K562 (cell line): Measurements from ENCODE around the gene PLD1. TPM values are rescaled to one million over a fixed set of nuclear protein-coding genes. Genes with fewer than 3 reads are reported as not detected.

Experiments
- CHCHD3 ChIP-seq: fragments of 250-450 bp; sonication (Bioruptor Pico); IDR thresholded peaks from 2 replicates; pipeline ENCODE4 v2.1.2; 2022; ENCODE audit warnings: mild to moderate bottlenecking
- E2F3 ChIP-seq: fragments of 250-450 bp; sonication (Bioruptor Pico); IDR thresholded peaks from 2 replicates; pipeline ENCODE4 v1.4.0; 2020; ENCODE audit warnings: mild to moderate bottlenecking
- HDAC2 ChIP-seq: fragments of 450-650 bp; IDR thresholded peaks from 2 replicates; pipeline ENCODE4 v1.6.1; 2016; ENCODE audit warnings: mild to moderate bottlenecking
- MCM5 ChIP-seq: fragments of 450-650 bp; IDR thresholded peaks from 2 replicates; pipeline ENCODE4 v1.6.1; 2016; ENCODE audit warnings: low read depth
- NEUROD1 ChIP-seq: fragments of 150-350 bp; IDR thresholded peaks from 2 replicates; pipeline ENCODE4 v1.6.1; 2014; ENCODE audit warnings: borderline replicate concordance, low read length, low read depth; ENCODE audit not compliant: partially characterized antibody
- PURB ChIP-seq: sonication (generic); formaldehyde crosslinking; IDR thresholded peaks from 2 replicates; pipeline ENCODE4 v1.9.0; 2021; ENCODE audit warnings: low read depth, mild to moderate bottlenecking, missing genetic modification reagents
- RBM17 ChIP-seq: fragments of 200-400 bp; formaldehyde crosslinking; IDR thresholded peaks from 2 replicates; pipeline ENCODE4 v1.6.1; 2017; ENCODE audit warnings: low read depth, mild to moderate bottlenecking, low read length, borderline replicate concordance
- RFX7 ChIP-seq: fragments of 250-450 bp; sonication (Bioruptor Pico); IDR thresholded peaks from 2 replicates; pipeline ENCODE4 v1.5.1; 2021; ENCODE audit warnings: mild to moderate bottlenecking
- SOX6 ChIP-seq: fragments of 450-650 bp; IDR thresholded peaks from 2 replicates; pipeline ENCODE4 v1.6.1; 2014; ENCODE audit warnings: mild to moderate bottlenecking
- ZNF165 ChIP-seq: fragments of 250-450 bp; sonication (Bioruptor Pico); IDR thresholded peaks from 2 replicates; pipeline ENCODE4 v1.4.0; 2020; ENCODE audit warnings: borderline replicate concordance
- ZNF224 ChIP-seq: sonication (generic); formaldehyde crosslinking; IDR thresholded peaks from 2 replicates; pipeline ENCODE4 v1.8.0; 2022; ENCODE audit warnings: mild to moderate bottlenecking, missing genetic modification reagents
- ZNF592 ChIP-seq: fragments of 450-650 bp; IDR thresholded peaks from 2 replicates; pipeline ENCODE4 v1.6.1; 2017; ENCODE audit warnings: antibody characterized with exemption, mild to moderate bottlenecking
- polyA plus RNA-seq, 8 experiments: library from polyadenylated mRNA; depleted of rRNA in 4 of 8; stranded (reverse) in 5 of 8; unstranded in 3 of 8; fragments of >200 nt; fragmentation: Nextera tagmentation in 2 of 8; fragmentation: Illumina TruSeq in 1 of 8; extraction: Ambion mirVana in 2 of 8; extraction: Trizol in 1 of 8; gene quantifications; 2 replicates each; pipeline versions ENCODE4 v1.2.1 to v1.2.3, GENCODE V29; 2011 to 2014; ENCODE audit warnings: inconsistent platforms in 1 of 8, missing spikeins in 1 of 8
- total RNA-seq, 7 experiments: library from RNA; depleted of rRNA in 6 of 7; stranded (reverse); fragments of >200 nt in 6 of 7; fragmentation: Illumina TruSeq in 2 of 7; extraction: Trizol in 2 of 7; gene quantifications; 2 replicates each; pipeline versions ENCODE4 v1.2.1 to v1.2.3, GENCODE V29; 2011 to 2021; ENCODE audit warnings: low replicate concordance in 1 of 7
- TF ChIP-seq, protein P1 (sequence below), 3 experiments: fragments of 200-800 bp in 1 of 3; fragments of 250-450 bp in 1 of 3; fragments of 450-650 bp in 1 of 3; sonication (Bioruptor Pico) in 1 of 3; sonication (Bioruptor generic) in 1 of 3; formaldehyde crosslinking in 1 of 3; IDR thresholded peaks; 2 replicates each; pipeline versions ENCODE4 v1.6.1 to v1.8.0; 2016 to 2022; ENCODE audit warnings: mild to moderate bottlenecking in 2 of 3, missing genetic modification characterization in 2 of 3, missing compliant biosample characterization in 1 of 3, moderate library complexity in 1 of 3
- TF ChIP-seq, protein P2 (sequence below): sonication (generic); formaldehyde crosslinking; IDR thresholded peaks from 2 replicates; pipeline ENCODE4 v1.8.0; 2023; ENCODE audit warnings: mild to moderate bottlenecking, missing genetic modification reagents
- TF ChIP-seq, protein P3 (sequence below): fragments of 250-450 bp; sonication (Bioruptor Pico); IDR thresholded peaks from 2 replicates; pipeline ENCODE4 v1.9.0; 2021; ENCODE audit warnings: mild to moderate bottlenecking, inconsistent platforms
- TF ChIP-seq, protein P4 (sequence below): conservative IDR thresholded peaks from 2 replicates; pipeline ENCODE4 v1.6.1; 2011; ENCODE audit warnings: low read depth, mild to moderate bottlenecking, low read length; ENCODE audit not compliant: control insufficient read depth

Gene PLD1
- total and polyA plus RNA-seq, 9 of the 15 experiments (the other 6 are each of a cell fraction or from before 2014, with no cell fraction given), result 8.4 to 26.1 (median 18.6) TPM

GRCh38 chr3:171811913-171812335, 1.6 kb upstream of the PLD1 start (continued):
- TF ChIP-seq, protein P1, sequence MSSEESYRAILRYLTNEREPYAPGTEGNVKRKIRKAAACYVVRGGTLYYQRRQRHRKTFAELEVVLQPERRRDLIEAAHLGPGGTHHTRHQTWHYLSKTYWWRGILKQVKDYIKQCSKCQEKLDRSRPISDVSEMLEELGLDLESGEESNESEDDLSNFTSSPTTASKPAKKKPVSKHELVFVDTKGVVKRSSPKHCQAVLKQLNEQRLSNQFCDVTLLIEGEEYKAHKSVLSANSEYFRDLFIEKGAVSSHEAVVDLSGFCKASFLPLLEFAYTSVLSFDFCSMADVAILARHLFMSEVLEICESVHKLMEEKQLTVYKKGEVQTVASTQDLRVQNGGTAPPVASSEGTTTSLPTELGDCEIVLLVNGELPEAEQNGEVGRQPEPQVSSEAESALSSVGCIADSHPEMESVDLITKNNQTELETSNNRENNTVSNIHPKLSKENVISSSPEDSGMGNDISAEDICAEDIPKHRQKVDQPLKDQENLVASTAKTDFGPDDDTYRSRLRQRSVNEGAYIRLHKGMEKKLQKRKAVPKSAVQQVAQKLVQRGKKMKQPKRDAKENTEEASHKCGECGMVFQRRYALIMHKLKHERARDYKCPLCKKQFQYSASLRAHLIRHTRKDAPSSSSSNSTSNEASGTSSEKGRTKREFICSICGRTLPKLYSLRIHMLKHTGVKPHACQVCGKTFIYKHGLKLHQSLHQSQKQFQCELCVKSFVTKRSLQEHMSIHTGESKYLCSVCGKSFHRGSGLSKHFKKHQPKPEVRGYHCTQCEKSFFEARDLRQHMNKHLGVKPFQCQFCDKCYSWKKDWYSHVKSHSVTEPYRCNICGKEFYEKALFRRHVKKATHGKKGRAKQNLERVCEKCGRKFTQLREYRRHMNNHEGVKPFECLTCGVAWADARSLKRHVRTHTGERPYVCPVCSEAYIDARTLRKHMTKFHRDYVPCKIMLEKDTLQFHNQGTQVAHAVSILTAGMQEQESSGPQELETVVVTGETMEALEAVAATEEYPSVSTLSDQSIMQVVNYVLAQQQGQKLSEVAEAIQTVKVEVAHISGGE (CRISPR knock-in tag; IDR thresholded peaks at IDR 0.05), result no peak
- no peak; the same call in 1 of the 2 replicates for TF ChIP-seq SOX6
- TF ChIP-seq RBM17, result no peak
- TF ChIP-seq ZNF165 (CRISPR knock-in tag), result no peak
- no peak for TF ChIP-seq E2F3 (CRISPR knock-in tag)
- TF ChIP-seq HDAC2, result peak; percentile 76; the same call in 1 of the 2 replicates
- TF ChIP-seq PURB (CRISPR knock-in tag), result no peak
- no peak for TF ChIP-seq RFX7 (CRISPR knock-in tag)
- no peak for TF ChIP-seq MCM5
- no peak for TF ChIP-seq NEUROD1
- TF ChIP-seq ZNF224 (CRISPR knock-in tag), result no peak
- TF ChIP-seq, protein P2, sequence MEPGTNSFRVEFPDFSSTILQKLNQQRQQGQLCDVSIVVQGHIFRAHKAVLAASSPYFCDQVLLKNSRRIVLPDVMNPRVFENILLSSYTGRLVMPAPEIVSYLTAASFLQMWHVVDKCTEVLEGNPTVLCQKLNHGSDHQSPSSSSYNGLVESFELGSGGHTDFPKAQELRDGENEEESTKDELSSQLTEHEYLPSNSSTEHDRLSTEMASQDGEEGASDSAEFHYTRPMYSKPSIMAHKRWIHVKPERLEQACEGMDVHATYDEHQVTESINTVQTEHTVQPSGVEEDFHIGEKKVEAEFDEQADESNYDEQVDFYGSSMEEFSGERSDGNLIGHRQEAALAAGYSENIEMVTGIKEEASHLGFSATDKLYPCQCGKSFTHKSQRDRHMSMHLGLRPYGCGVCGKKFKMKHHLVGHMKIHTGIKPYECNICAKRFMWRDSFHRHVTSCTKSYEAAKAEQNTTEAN, result no peak
- TF ChIP-seq, protein P3, sequence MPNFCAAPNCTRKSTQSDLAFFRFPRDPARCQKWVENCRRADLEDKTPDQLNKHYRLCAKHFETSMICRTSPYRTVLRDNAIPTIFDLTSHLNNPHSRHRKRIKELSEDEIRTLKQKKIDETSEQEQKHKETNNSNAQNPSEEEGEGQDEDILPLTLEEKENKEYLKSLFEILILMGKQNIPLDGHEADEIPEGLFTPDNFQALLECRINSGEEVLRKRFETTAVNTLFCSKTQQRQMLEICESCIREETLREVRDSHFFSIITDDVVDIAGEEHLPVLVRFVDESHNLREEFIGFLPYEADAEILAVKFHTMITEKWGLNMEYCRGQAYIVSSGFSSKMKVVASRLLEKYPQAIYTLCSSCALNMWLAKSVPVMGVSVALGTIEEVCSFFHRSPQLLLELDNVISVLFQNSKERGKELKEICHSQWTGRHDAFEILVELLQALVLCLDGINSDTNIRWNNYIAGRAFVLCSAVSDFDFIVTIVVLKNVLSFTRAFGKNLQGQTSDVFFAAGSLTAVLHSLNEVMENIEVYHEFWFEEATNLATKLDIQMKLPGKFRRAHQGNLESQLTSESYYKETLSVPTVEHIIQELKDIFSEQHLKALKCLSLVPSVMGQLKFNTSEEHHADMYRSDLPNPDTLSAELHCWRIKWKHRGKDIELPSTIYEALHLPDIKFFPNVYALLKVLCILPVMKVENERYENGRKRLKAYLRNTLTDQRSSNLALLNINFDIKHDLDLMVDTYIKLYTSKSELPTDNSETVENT, result no peak
- TF ChIP-seq ZNF592, result no peak
- no peak for TF ChIP-seq CHCHD3 (CRISPR knock-in tag)
- TF ChIP-seq, protein P4, sequence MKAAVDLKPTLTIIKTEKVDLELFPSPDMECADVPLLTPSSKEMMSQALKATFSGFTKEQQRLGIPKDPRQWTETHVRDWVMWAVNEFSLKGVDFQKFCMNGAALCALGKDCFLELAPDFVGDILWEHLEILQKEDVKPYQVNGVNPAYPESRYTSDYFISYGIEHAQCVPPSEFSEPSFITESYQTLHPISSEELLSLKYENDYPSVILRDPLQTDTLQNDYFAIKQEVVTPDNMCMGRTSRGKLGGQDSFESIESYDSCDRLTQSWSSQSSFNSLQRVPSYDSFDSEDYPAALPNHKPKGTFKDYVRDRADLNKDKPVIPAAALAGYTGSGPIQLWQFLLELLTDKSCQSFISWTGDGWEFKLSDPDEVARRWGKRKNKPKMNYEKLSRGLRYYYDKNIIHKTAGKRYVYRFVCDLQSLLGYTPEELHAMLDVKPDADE, result no peak
